Superior temporal gyrus (tissue), 1 donor: Measurements from ENCODE around the gene ZNF532.
"Not testable (repeated sequence)": the region's sequence is repeated elsewhere in the genome, so short reads cannot be mapped to it uniquely, and the experiment has no call there.

Experiments used
- DNase-seq: peaks from one replicate; pipeline ENCODE4 v3.0.0-alpha.2; 2016; ENCODE audit errors: extremely low spot score

ZNF532 gene

DNA sequence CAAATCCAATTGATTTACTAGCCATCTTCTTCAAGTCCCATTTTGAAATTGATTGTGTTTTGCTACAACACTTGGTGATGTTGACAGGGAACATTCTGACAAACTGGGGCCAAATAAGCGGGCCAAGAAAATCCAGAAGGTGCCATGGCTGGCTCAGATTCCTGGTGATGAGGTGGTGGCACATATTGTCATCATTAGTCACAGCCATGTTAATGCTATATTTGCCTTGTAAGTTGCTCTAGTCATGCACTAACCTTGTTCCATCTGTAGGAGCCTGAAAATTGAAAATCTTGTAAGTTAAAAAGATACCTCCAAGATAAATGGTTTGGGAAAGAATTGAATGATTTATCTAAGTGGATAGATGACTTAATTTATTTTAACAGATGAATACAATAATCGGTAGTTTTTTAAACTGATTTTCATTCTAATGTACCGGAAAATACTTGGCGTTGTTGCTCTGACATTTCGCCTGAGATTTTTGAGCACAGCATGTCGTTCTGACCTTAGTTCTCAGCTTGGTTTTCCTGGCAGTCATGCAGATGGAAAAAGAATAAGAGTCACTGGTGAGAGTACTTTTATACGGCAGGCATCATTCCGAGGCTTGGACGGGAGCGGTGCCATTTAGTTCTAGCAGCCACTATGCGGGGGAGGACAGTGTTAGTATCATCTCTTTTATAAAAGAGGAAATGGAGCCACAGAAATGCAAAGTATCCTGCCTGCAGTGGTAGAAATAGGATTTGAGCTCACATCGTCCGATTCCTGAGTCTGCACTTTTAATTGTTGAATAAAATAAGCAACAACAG lies 133.9 kb downstream of the ZNF532 start:
- DNase-seq = peak; percentile 73

DNA sequence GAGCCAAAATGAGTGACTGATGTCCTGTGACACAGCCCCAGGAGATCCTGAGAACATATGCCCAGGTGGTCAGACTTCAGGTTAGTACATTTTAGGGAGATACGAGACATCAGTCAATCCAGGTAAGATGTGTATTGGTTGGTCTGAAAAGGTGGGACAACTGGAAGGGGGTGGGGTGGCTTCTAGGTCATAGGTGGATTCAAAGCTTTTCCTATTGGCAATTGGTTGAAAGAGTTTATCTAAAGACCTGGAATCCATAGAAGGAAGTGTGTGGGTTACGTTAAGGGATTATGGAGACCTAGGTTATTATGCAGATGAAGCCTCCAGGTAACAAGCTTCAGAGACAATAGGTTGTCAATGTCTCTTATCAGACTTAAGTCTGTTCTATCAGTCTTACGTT lies 136.5 kb downstream of the ZNF532 start:
- no peak for DNase-seq

- DNase-seq = no peak
Measured at GRCh38 chr18:59001721-59002120, 137.0 kb downstream of the ZNF532 start.

GRCh38 chr18:59002974-59003594 lies 138.4 kb downstream of the ZNF532 start:
- DNase-seq = no peak

DNA sequence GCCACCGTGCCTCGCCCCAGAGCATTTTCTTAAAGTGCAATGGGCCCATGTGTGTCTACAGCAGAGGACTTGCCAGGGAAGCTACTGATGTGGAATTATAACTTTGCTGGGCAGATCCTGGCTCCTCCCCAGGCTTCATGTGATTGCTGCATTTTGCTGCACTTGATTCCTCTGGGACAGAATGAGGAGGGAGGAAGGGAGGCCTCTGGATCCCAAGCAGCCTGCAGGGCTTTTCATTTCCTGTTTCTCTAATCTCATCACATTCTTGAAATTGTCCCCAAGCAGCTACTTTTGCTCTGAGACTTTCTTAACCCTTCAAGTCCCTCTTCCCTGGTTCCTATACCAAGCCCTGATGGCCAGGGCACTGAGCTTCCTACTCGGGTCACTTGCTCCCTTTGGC lies 140.6 kb downstream of the ZNF532 start:
- DNase-seq = no peak

DNA sequence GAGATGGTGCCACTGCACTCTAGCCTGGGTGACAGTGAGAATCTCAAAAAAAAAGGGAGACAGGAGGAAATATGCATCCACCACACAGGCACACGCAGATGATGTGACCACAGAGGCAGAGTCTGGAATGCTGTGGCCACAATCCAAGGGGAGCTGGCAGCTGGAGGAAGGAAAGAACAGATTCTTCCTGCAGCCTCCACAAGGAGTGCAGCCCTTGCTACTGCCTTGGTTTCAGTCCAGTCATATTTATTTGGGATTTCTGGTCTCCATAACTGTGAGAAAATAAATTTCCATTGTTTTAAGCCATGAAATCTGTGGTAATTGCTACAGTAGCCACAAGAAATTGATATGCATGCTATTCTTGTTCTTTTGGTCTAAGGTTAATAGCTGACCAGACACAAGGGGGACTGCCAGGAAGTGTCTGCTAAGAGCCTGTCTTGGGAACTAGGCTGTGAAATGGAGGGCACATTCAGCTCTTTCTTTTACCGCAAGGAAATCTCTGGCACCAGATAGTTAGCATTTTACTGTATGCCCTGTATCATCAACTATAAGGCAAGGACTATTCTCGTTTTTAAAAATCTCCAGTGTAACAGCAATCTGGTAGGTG lies 141.9 kb downstream of the ZNF532 start:
- no peak for DNase-seq

GRCh38 chr18:59008302-59008974 lies 143.8 kb downstream of the ZNF532 start:
- DNase-seq = no peak

DNA sequence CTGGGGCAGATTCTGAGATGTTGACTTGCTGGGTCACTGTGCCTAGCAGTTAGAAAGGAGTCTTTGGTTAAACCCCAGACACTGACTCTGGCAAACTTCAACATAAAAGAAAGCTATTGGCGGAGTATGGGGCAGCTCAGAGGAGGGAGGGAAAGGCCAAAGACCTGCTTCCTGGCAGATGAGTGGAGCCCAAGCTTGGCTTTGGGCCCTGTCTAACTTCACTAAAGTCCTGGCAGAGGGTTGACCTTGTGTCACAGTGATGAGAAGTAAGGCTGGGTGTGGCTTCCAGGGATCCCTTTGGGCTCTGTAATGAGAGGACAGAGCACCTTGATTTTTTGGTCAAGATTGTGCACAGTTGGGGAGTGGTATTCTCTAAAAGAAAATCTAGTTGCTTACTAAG lies 145.2 kb downstream of the ZNF532 start:
- DNase-seq = no peak

DNA sequence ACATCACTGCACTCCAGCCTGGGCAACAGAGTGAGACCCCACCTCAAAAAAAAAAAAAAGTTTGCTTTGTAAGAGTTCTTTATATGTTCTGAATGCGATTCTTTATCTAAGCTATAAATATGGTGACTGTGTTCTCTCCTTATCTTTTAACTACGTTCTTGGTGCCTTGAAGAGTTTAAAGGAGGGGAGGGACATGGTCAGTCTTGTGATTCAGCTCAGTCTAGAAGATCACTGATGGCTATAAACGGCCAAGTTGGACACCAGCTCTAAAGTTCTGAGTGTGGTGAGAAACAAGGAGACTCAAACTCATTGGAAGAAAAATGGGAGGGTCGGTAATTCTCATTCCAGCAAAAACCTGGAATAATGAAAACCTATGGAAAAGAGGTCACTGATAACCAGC lies 146.6 kb downstream of the ZNF532 start:
- DNase-seq = no peak

DNA sequence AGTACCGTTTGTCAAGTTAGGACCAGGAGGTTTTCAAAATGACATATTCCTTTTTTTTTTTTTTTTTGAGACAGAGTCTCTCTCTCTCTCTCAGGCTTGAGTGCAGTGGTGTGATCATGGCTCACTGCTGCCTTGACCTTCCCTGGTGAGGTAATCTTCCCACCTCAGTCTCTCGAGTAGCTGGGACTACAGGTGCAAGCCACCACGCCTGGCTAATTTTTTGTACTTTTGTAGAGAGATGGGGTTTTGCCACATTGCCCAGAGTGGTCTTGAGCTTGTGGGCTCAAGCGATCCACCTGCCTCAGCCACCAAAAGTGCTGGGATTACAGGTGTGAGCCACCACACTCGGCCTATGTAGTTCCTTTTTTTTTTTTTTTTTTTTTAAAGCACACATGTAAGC lies 147.1 kb downstream of the ZNF532 start:
- DNase-seq = no peak

GRCh38 chr18:59012815-59013705 lies 148.4 kb downstream of the ZNF532 start:
- no peak for DNase-seq

DNA sequence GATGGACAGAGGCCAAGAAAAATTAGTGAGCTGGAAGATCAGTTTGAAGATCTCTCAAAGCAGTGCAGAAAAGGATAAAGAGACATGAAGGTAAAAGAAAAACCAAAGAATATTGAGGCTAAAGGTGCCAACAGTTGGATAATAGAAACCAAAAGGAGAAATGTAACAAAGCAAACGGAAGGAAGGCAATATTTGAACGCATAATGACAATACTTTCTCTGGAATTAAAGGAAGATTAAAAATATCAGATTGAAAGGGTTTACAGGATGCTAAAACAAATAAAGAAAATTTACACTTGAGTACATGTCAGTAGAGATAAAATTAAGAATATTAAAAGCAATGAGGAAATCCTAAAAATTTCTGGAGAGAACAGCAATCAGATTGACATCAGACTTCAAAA lies 149.1 kb downstream of the ZNF532 start:
- DNase-seq = no peak

DNA sequence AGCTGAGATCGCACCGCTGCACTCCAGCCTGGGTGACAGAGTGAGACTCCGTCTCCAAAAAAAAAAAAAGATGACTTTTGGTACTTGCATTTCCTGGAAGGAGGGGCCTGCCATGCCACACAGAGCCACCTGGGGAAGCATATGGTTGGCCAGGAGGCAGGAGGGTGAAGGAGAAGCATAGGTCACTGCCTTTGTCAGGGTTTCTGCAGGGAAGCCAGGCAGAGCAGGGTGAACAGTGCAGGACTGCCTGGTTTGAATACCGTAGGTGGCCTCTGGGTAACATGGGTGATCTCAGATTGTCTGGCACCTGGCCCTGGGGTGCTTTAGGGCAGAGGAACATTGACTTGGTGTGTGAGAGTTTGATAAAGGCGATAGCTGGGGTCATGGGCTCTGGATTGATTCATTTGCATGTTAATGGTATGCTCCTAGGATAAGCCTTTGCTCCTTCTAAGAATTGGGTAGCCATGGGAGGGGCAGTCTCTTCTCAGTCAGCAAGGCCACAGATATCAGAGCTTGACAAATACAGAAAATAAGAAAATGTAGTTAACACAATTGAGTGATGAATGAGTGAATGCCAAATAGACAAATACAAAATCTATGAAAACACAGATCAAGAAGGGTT lies 151.0 kb downstream of the ZNF532 start:
- no peak for DNase-seq

GRCh38 chr18:59021500-59021899 lies 156.8 kb downstream of the ZNF532 start:
- DNase-seq = no peak

DNA sequence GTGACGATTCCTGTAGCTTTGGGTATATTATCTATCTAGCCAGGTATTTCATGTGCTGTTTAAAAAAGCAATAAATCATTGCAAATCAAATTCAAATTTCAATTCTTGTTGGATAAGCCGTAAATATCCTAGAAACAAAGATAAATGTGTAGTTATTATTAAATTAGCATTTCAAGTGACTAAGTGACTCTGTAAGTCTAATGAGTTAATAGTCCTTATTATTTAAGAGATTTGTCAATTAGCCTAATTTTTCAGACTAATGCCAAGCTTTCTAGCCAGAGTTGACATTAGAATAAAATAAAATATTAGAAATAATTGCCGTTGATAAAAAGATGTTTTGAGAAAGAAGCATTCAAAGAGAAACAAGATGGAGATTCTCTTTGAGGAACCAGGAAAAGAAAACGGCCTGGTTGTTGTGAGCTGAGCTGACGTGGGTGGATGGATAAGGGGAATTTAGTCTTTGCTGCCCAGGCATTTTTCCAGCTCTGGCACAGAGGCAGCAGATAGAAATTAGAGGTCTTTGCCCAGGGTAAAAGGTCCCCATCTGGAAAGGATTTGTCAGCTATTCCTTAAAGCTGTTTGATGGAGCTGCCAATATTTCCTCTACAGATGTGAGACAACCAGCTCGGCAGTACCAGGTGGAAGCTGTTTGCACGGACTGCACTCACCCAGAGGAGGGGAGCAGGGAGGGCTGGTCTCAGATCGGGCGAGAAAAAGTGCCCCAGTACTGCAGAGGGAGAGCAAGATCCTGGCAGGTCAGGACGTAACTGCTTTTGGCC lies 157.7 kb downstream of the ZNF532 start:
- DNase-seq = no peak

DNA sequence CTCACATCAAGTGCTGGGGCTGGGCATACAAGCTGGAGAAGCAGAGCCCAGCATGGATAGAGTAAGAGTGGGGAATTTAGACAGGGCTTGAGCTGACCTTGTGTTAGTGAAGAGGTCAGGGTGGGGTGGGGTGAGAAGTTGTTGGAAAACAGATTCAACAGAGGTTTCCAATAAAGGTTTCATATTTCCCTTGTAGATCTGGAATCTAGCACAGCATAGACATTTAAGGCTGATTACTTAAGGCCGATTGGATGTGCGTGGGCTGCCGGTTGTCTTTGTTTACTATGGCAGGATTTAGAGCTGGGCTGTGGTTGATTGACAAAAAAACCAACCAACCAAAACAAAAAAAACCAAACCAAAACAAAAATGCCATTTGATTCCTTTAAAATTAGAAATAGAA lies 160.2 kb downstream of the ZNF532 start:
- DNase-seq = no peak

- DNase-seq = not testable (repeated sequence)
Measured at GRCh38 chr18:59025532-59025931, 160.9 kb downstream of the ZNF532 start.

DNA sequence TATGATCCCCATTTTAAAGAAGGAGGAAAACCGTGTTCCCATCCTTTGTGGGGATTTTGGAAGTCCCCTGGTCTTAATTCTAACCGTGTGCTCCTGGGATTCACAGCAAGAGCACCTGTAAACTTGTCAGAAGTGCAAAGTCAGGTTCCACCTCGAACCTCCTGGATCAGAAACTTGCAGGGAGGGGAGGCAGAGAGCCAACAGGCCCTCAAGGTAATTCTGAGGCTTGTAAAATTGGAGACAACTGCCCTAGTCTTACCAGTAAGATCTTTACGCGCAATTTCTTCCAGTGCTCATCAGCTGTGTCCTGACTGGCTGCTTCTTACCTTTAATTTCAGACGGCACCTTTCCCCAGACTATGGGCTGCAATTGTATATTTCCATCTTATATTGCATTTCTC lies 161.7 kb downstream of the ZNF532 start:
- DNase-seq = no peak

- no peak for DNase-seq
Measured at GRCh38 chr18:59026831-59027410, 162.2 kb downstream of the ZNF532 start.
